SU-DHL-6 (cell line): ENCODE results near the gene ZDHHC7.

ENCODE experiments used
- H2AFZ ChIP-seq: fragments of 200-600 bp; sonication (generic); 2 replicates; pipeline ENCODE4 v1.6.1; 2014; ENCODE audit warnings: low read depth, mild to moderate bottlenecking, moderate library complexity, mixed read lengths, antibody characterized with exemption, low read length; ENCODE audit not compliant: severe bottlenecking
- H3F3A ChIP-seq: fragments of 200-600 bp; shearing (Covaris generic); 2 replicates; pipeline ENCODE4 v1.6.0; 2016; ENCODE audit warnings: antibody characterized with exemption, mild to moderate bottlenecking; ENCODE audit not compliant: insufficient read depth
- H3K27ac ChIP-seq: fragments of 200-600 bp; sonication (generic); 2 replicates; pipeline ENCODE4 v1.5.1; 2016; ENCODE audit warnings: low read depth, mild to moderate bottlenecking, low read length, moderate library complexity, mixed read lengths
- H3K27me3 ChIP-seq: fragments of 200-600 bp; sonication (generic), shearing (Covaris generic); 2 replicates; pipeline ENCODE4 v1.6.0; 2014; ENCODE audit warnings: mild to moderate bottlenecking, low read length
- H3K36me3 ChIP-seq: fragments of 200-600 bp; sonication (generic); 2 replicates; pipeline ENCODE4 v1.6.1; 2014; ENCODE audit warnings: mild to moderate bottlenecking, low read length, mixed read lengths
- H3K4me2 ChIP-seq: fragments of 300-600, 200-600 bp; shearing (Covaris generic), sonication (generic); 2 replicates; pipeline ENCODE4 v1.6.0; 2014; ENCODE audit warnings: low read length, low read depth, mild to moderate bottlenecking; ENCODE audit not compliant: poor library complexity, severe bottlenecking
- H3K4me3 ChIP-seq: fragments of 200-600 bp; sonication (generic); 2 replicates; pipeline ENCODE4 v1.5.1; 2014; ENCODE audit warnings: antibody characterized with exemption, low read length, mild to moderate bottlenecking, mixed read lengths; ENCODE audit not compliant: insufficient read depth, poor library complexity, severe bottlenecking
- H3K79me2 ChIP-seq: fragments of 200-600 bp; sonication (generic); 2 replicates; pipeline ENCODE4 v1.6.1; 2014; ENCODE audit warnings: mild to moderate bottlenecking, low read length, moderate library complexity; ENCODE audit not compliant: insufficient read depth
- H3K9ac ChIP-seq: fragments of 200-600 bp; sonication (generic); 2 replicates; pipeline ENCODE4 v1.7.0; 2014; ENCODE audit warnings: mild to moderate bottlenecking, low read length
- H3K9me2 ChIP-seq: fragments of 200-600 bp; sonication (generic); replicated peaks from 2 replicates; pipeline ENCODE4 v1.6.1; 2014; ENCODE audit warnings: low read length; ENCODE audit not compliant: insufficient read depth
- H3K9me3 ChIP-seq: fragments of 200-600 bp; sonication (generic); 2 replicates; pipeline ENCODE4 v1.6.1; 2014; ENCODE audit warnings: low read length, mixed read lengths; ENCODE audit not compliant: insufficient read depth
- H4K20me1 ChIP-seq: fragments of 200-600 bp; sonication (generic); 2 replicates; pipeline ENCODE4 v1.6.1; 2014; ENCODE audit warnings: low read depth, mild to moderate bottlenecking, antibody characterized with exemption, low read length, moderate library complexity, mixed read lengths
- EZH2phosphoT487 ChIP-seq: fragments of 200-600 bp; sonication (generic), shearing (Covaris generic); conservative IDR thresholded peaks from 2 replicates; pipeline ENCODE4 v1.6.1; 2018; ENCODE audit warnings: mild to moderate bottlenecking, antibody characterized with exemption, low read length, moderate library complexity, mixed read lengths
- TF ChIP-seq, protein P1 (sequence below): fragments of 200-600 bp; sonication (generic); IDR thresholded peaks from one replicate; pipeline ENCODE4 v1.5.1; 2017; ENCODE audit warnings: antibody characterized with exemption, mild to moderate bottlenecking, low read length, moderate library complexity; ENCODE audit not compliant: insufficient read depth, poor library complexity, severe bottlenecking

Gene ZDHHC7

DNA sequence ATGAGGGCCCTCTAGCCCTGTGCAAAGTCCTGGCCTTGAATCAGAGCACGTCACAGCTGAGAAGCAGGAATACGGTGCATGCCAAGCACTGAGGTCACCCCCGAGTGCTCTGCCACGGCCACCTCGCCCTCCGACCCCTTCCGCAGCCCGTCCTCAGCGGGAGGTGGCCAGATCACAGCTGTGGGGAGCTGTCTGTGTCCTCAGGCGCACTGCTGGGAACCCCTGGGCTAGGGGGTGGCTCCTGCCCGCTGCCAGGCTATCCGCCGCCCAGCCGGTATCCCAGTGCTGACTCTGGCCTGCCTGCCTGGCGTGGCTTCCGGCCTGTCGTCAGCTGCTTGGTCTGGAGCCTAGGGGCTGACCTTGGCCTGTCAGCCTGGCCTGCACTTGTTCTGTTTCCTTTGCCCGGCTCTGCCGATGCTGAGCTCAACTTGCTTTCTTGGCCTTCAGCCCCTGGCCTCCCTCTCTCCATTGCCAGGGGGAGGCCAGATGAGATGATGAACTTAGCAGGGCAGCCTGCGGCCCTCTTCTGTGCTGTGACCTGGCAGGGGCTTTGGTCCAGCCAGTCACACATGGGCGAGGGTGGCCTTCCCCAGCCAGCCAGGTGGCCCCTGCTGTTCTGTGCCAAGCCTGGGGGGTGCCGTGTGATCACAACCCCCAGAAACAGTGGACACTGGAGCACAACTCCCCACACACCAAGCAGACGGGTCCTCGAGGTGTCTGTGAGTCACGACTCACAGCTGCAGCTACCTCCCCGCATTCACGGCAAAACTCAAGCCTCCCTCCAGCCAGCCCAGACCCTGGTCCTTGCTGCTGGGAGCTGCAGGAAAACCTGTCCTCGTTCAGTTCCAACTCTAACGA, 77.3 kb downstream of the ZDHHC7 start:
- no peak overlapping the region for H3K27ac ChIP-seq
- no peaks in the 10 kb centered on the region for H3F3A ChIP-seq
- no peaks in the 10 kb centered on the region for H3K79me2 ChIP-seq
- H3K9me3 ChIP-seq, result no peaks in the 10 kb centered on the region
- no peak for TF ChIP-seq EZH2phosphoT487
- TF ChIP-seq, protein P1, sequence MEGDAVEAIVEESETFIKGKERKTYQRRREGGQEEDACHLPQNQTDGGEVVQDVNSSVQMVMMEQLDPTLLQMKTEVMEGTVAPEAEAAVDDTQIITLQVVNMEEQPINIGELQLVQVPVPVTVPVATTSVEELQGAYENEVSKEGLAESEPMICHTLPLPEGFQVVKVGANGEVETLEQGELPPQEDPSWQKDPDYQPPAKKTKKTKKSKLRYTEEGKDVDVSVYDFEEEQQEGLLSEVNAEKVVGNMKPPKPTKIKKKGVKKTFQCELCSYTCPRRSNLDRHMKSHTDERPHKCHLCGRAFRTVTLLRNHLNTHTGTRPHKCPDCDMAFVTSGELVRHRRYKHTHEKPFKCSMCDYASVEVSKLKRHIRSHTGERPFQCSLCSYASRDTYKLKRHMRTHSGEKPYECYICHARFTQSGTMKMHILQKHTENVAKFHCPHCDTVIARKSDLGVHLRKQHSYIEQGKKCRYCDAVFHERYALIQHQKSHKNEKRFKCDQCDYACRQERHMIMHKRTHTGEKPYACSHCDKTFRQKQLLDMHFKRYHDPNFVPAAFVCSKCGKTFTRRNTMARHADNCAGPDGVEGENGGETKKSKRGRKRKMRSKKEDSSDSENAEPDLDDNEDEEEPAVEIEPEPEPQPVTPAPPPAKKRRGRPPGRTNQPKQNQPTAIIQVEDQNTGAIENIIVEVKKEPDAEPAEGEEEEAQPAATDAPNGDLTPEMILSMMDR, result no peak
- H3K36me3 ChIP-seq, result no peaks in the 10 kb centered on the region
- H2AFZ ChIP-seq, result no peak overlapping the region
- no peaks in the 10 kb centered on the region for H3K9me2 ChIP-seq
- H4K20me1 ChIP-seq, result no peaks in the 10 kb centered on the region
- no peak overlapping the region for H3K4me3 ChIP-seq
- no peak overlapping the region for H3K9ac ChIP-seq
- no peak overlapping the region for H3K4me2 ChIP-seq
- H3K27me3 ChIP-seq, result no peaks in the 10 kb centered on the region

DNA sequence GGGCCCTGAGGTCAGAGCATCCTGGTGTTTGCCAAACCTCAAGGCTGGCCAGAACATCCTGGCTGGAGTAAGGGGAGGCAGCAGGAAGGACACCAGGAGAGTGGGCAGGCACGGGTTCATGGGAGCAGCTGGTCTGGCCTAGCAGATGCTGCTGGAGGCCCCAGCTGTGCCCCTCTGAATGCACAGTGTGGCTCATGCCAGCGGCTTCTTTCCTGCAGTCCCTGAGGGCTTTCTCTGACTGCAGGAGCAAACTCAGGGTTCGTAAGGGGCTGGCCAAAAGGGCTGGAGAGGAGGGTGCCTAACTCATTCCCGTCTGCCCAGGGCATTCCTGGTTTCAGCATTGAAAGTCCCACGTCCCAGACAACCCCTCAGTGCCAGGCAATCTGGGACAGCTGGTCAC, 78.7 kb downstream of the ZDHHC7 start:
- no peak for TF ChIP-seq EZH2phosphoT487
- TF ChIP-seq, protein P1, result no peak
- H2AFZ ChIP-seq, result no peak overlapping the region
- H3K4me2 ChIP-seq, result no peak overlapping the region
- no peaks in the 10 kb centered on the region for H3K36me3 ChIP-seq
- no peak overlapping the region for H3K4me3 ChIP-seq
- no peaks in the 10 kb centered on the region for H3K9me2 ChIP-seq
- no peaks in the 10 kb centered on the region for H3K9me3 ChIP-seq
- H3K27ac ChIP-seq, result no peak overlapping the region
- no peaks in the 10 kb centered on the region for H3K27me3 ChIP-seq
- H4K20me1 ChIP-seq, result no peaks in the 10 kb centered on the region
- H3K9ac ChIP-seq, result no peak overlapping the region
- no peaks in the 10 kb centered on the region for H3F3A ChIP-seq
- H3K79me2 ChIP-seq, result no peaks in the 10 kb centered on the region

DNA sequence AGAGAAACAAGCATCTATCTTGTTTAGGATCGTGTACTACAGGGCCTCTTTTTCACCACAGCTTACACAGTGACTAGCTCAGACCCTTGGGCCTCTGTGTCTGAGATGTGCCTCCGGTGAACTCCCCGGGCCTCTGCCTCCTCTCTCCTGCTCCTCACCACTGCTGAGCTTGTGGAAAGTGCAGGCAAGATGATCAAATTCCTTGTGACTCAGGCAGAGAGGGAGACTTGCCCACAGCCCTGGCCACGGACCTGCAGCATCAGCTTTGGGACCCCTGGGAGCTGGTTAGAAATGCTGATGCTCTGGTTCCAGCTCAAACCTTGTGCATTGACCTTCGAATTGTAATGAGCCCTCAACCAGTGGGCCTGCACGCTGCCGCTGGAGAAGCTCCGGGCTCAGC, 79.8 kb downstream of the ZDHHC7 start:
- Histone ChIP-seq H3K9me3 (no peaks in the 10 kb centered on the region), H3K79me2 (no peaks in the 10 kb centered on the region), H3K27ac (no peak overlapping the region), H3K36me3 (no peaks in the 10 kb centered on the region), H4K20me1 (no peaks in the 10 kb centered on the region), H3K27me3 (no peaks in the 10 kb centered on the region), H3F3A (no peaks in the 10 kb centered on the region), H3K9me2 (no peaks in the 10 kb centered on the region), H2AFZ (no peak overlapping the region), H3K4me2 (no peak overlapping the region), H3K9ac (no peak overlapping the region), H3K4me3 (no peak overlapping the region)
- TF ChIP-seq, protein P1, result no peak
- no peak for TF ChIP-seq EZH2phosphoT487
